ENCODE results near the gene ZBTB5.

DNA sequence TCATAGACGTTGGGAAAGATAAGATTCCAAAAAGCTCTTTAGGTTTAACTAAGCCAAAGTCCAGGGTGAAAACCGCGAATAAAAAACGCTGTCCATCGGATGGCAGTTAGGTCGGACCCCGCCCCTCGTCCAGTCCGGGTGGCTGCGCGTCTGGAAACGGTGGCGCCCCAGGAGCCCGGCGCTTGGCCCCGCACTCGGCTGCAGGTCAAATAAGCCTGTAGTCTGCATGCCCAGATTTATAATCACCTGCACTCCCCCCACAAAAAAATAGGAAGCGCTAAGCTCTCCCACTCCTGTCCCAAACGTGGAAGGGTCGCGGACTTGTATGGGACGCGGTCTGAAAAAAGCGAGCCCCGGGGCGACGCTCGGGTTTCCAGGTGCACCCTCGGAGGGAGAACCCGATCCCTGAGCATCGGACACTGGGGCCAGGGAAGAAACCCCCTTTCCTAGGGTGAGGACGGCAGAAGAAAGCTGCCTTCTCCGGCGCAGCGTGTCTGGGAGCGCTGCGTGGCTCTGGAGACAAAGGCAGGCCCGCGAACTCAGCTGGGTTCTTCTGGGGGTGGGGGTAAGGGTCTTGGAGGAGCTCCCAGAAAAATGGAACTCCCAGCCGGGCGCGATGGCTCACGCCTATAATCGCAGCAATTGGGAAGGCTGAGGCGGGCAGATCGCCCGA is 923 bp upstream of the ZBTB5 start:
- TF ChIP-seq, protein P1, sequence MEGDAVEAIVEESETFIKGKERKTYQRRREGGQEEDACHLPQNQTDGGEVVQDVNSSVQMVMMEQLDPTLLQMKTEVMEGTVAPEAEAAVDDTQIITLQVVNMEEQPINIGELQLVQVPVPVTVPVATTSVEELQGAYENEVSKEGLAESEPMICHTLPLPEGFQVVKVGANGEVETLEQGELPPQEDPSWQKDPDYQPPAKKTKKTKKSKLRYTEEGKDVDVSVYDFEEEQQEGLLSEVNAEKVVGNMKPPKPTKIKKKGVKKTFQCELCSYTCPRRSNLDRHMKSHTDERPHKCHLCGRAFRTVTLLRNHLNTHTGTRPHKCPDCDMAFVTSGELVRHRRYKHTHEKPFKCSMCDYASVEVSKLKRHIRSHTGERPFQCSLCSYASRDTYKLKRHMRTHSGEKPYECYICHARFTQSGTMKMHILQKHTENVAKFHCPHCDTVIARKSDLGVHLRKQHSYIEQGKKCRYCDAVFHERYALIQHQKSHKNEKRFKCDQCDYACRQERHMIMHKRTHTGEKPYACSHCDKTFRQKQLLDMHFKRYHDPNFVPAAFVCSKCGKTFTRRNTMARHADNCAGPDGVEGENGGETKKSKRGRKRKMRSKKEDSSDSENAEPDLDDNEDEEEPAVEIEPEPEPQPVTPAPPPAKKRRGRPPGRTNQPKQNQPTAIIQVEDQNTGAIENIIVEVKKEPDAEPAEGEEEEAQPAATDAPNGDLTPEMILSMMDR (IDR thresholded peaks at IDR 0.05), result no peak
- TF ChIP-seq POLR2AphosphoS5 (IDR thresholded peaks at IDR 0.05) (peak in 1 of 3 donors; percentile 43), POLR2A (IDR thresholded peaks at IDR 0.05) (no peak)
